GM10847 (cell line): ENCODE results near the gene TENT4B.

ENCODE experiments used
- POLR2A ChIP-seq: IDR thresholded peaks from 2 replicates; pipeline ENCODE4 v1.6.1; 2011; ENCODE audit not compliant: insufficient read length; ENCODE audit errors: extremely low read depth

The TENT4B gene

GRCh38 chr16:50229149-50229726, 76.1 kb downstream of the TENT4B start:
- no peak for TF ChIP-seq POLR2A

- no peak for TF ChIP-seq POLR2A
These were observed 81.9 kb downstream of the TENT4B start for GRCh38 chr16:50234771-50235556.

- TF ChIP-seq POLR2A, result no peak
These were observed 82.5 kb downstream of the TENT4B start for GRCh38 chr16:50235581-50235980.

- TF ChIP-seq POLR2A, result no peak
These were observed 85.2 kb downstream of the TENT4B start for GRCh38 chr16:50238314-50238713.

GRCh38 chr16:50238868-50239301, 85.8 kb downstream of the TENT4B start:
- no peak for TF ChIP-seq POLR2A

- no peak for TF ChIP-seq POLR2A
These were observed 91.0 kb downstream of the TENT4B start for GRCh38 chr16:50244140-50244503.

GRCh38 chr16:50244504-50245416, 91.7 kb downstream of the TENT4B start:
- no peak for TF ChIP-seq POLR2A

- TF ChIP-seq POLR2A, result no peak
These were observed 92.6 kb downstream of the TENT4B start for GRCh38 chr16:50245417-50246298.

GRCh38 chr16:50246299-50247122, 93.4 kb downstream of the TENT4B start:
- no peak for TF ChIP-seq POLR2A

- TF ChIP-seq POLR2A, result no peak
These were observed 94.2 kb downstream of the TENT4B start for GRCh38 chr16:50247123-50247905.

- TF ChIP-seq POLR2A, result no peak
These were observed 95.0 kb downstream of the TENT4B start for GRCh38 chr16:50247906-50248608.

- TF ChIP-seq POLR2A, result no peak
These were observed 95.7 kb downstream of the TENT4B start for GRCh38 chr16:50248845-50249244.
